ENCODE data around the gene IFITM2. TPM values are rescaled to one million over a fixed set of nuclear protein-coding genes. Genes with fewer than 3 reads are reported as not detected.
A peak's percentile ranks its signal among the peaks of the same experiment; 100 is the strongest.

The IFITM2 gene
- total RNA-seq, 2 donors from 2014 or later = 262 to 367 TPM

DNA sequence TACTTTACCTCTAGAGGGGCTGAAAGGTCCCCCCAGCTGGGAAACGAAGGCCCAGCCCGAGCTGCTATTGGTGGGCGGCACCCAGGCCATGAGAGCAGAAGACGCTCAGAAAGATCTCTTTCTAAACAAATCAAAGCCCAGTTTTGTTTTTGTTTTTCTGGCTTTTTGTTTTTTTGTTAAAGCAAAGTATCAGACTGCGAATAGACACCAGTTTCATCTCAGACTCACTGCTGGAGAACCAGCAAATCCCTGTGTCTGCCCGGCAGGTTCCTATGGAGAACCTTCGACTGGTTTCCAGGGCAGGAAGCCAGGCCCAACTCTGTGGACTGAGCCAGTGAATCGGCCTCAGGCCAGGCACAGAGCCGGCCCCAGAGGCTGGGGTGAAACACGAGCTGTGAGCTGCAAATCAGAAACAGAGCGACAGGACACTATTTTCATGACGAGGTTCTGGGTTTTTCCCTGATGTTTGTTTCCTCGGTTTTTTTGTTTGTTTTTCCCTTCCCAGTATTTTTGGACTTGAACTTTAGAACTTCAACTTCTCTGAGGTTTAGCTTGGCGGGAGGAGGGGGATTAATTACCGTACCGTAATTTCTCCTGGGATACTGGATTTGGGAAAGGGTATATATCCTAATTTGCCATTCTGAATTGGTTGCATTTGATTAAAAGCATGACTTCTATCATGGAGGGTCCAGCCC is 45.7 kb downstream of the IFITM2 start:
- no peaks in the 10 kb centered on the region for H3K27me3 ChIP-seq (ENCODE audit: control insufficient read depth, insufficient read depth, low read length, poor library complexity, severe bottlenecking)
- peaks cover 28% of the 10 kb centered on the region for H3K4me1 Mint-ChIP-seq
- no peak overlapping the region for H3K4me3 Mint-ChIP-seq
- no peak overlapping the region for H3K4me3 ChIP-seq (ENCODE audit: low read length)
- H3K27ac Mint-ChIP-seq = peak overlapping the region; percentile 32
- H3K9ac ChIP-seq (ENCODE audit: extremely low read depth, low read length, poor library complexity, severe bottlenecking) = no peak overlapping the region
- peaks cover 17% of the 10 kb centered on the region for H3K9me3 ChIP-seq (ENCODE audit: control insufficient read depth, low read length)
- no peaks in the 10 kb centered on the region for H3K36me3 Mint-ChIP-seq (ENCODE audit: low read depth)
- peaks cover 6% of the 10 kb centered on the region for H3K4me1 ChIP-seq (ENCODE audit: control insufficient read depth, insufficient read depth, low read length)
- TF ChIP-seq, protein P1, sequence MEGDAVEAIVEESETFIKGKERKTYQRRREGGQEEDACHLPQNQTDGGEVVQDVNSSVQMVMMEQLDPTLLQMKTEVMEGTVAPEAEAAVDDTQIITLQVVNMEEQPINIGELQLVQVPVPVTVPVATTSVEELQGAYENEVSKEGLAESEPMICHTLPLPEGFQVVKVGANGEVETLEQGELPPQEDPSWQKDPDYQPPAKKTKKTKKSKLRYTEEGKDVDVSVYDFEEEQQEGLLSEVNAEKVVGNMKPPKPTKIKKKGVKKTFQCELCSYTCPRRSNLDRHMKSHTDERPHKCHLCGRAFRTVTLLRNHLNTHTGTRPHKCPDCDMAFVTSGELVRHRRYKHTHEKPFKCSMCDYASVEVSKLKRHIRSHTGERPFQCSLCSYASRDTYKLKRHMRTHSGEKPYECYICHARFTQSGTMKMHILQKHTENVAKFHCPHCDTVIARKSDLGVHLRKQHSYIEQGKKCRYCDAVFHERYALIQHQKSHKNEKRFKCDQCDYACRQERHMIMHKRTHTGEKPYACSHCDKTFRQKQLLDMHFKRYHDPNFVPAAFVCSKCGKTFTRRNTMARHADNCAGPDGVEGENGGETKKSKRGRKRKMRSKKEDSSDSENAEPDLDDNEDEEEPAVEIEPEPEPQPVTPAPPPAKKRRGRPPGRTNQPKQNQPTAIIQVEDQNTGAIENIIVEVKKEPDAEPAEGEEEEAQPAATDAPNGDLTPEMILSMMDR (conservative IDR thresholded peaks at IDR 0.05) = no peak
- H3K36me3 ChIP-seq (ENCODE audit: control insufficient read depth, insufficient read depth, low read length) = no peaks in the 10 kb centered on the region
- DNase-seq = peak; percentile 70
- H3K27ac ChIP-seq (ENCODE audit: low read depth, low read length) = no peak overlapping the region
- 74 to 75% methylated on average over 10 to 16 of the region's 16 CpGs for WGBS, 2 experiments (ENCODE audit: insufficient coverage in 1 of 2, insufficient read length in 1 of 2)
- H3K9me3 Mint-ChIP-seq = peaks cover 2% of the 10 kb centered on the region
- peaks cover 3% of the 10 kb centered on the region for H3K27me3 Mint-ChIP-seq (ENCODE audit: insufficient read depth)

DNA sequence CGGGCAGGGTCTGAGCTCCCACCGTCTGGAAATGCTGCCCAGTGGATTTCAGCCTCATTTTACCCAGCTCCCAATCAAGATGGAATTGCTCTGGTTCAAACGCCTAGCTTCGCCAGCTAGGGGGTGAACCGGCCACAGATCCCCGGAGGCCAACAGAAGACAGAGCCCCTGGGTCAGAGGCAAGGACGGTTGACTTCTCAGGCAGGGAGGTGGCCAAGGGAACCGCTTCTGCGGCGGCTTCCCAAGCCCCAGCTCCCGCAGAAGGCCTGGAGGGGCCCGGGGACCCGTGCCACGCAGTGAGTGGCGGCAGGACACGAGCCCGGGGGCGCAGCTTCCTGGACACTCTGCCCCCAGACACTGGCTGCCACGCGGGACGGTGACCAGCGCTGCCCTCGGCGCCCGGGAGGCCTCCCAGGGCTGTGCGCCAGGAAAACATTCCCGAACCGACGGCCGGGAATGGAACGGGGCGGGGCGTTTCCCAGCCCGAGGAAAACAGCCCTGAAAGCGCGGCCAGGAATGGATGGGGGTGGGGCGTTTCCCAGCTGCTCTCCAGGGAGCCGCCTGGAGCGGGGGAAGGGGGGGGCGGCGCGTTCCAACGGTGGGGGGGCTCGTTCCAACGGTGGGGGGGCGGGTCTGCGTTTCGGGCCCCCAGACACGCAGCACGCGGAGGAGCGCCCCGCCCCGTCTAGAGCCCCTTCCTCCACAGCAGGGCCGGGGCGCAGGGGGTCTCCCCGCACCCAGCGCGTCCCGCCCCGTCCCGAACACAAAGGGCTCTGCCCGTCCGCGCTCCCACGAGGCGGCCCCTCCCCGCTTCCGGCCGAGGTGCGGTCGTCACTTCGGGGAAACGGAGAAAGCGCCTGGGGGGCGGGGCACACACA is 48.2 kb downstream of the IFITM2 start:
- H3K36me3 ChIP-seq (ENCODE audit: control insufficient read depth, insufficient read depth, low read length) = no peaks in the 10 kb centered on the region
- TF ChIP-seq, protein P1 (conservative IDR thresholded peaks at IDR 0.05) = no peak
- Mint-ChIP-seq H3K27me3 (ENCODE audit: insufficient read depth) (peaks cover 10% of the 10 kb centered on the region), H3K4me1 (peaks cover 21% of the 10 kb centered on the region), H3K9me3 (peaks cover 23% of the 10 kb centered on the region), H3K36me3 (ENCODE audit: low read depth) (no peaks in the 10 kb centered on the region), H3K4me3 (peak overlapping the region; percentile 46), H3K27ac (peak overlapping the region; percentile 96)
- peak overlapping the region; percentile 93 for H3K27ac ChIP-seq (ENCODE audit: low read depth, low read length)
- no peaks in the 10 kb centered on the region for H3K27me3 ChIP-seq (ENCODE audit: control insufficient read depth, insufficient read depth, low read length, poor library complexity, severe bottlenecking)
- H3K9me3 ChIP-seq (ENCODE audit: control insufficient read depth, low read length) = peaks cover 25% of the 10 kb centered on the region
- peak; percentile 97 for DNase-seq
- H3K9ac ChIP-seq (ENCODE audit: extremely low read depth, low read length, poor library complexity, severe bottlenecking) = peak overlapping the region; percentile 78
- 6 to 30% methylated on average over 7 to 64 of the region's 76 CpGs for WGBS, 2 experiments (ENCODE audit: insufficient coverage in 1 of 2, insufficient read length in 1 of 2)
- H3K4me3 ChIP-seq (ENCODE audit: low read length) = peak overlapping the region; percentile 71
- H3K4me1 ChIP-seq (ENCODE audit: control insufficient read depth, insufficient read depth, low read length) = peaks cover 6% of the 10 kb centered on the region

DNA sequence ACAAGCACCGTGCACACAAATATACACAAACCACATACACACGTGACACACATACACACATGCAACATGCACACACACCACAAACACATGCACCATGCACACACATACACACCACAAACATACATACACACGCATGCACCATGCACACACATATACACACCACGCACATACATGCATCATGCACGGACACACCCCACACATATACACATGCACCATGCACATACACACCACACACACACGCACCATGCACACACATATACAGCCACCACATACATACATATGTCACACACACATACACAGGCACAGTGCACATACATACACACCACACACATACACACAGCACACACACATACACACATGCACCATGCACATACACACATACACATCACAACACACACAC is 49.0 kb downstream of the IFITM2 start:
- DNase-seq = no peak
- peaks cover 30% of the 10 kb centered on the region for H3K9me3 Mint-ChIP-seq
- WGBS, 2 experiments (ENCODE audit: insufficient coverage in 1 of 2, insufficient read length in 1 of 2) = 75 to 81% methylated on average over 4 to 6 of the region's 6 CpGs
- peaks cover 6% of the 10 kb centered on the region for H3K4me1 ChIP-seq (ENCODE audit: control insufficient read depth, insufficient read depth, low read length)
- H3K27ac ChIP-seq (ENCODE audit: low read depth, low read length) = no peak overlapping the region
- peaks cover 31% of the 10 kb centered on the region for H3K9me3 ChIP-seq (ENCODE audit: control insufficient read depth, low read length)
- H3K27me3 Mint-ChIP-seq (ENCODE audit: insufficient read depth) = peaks cover 8% of the 10 kb centered on the region
- H3K27ac Mint-ChIP-seq = no peak overlapping the region
- H3K36me3 ChIP-seq (ENCODE audit: control insufficient read depth, insufficient read depth, low read length) = no peaks in the 10 kb centered on the region
- peaks cover 19% of the 10 kb centered on the region for H3K4me1 Mint-ChIP-seq
- TF ChIP-seq, protein P1 (conservative IDR thresholded peaks at IDR 0.05) = no peak
- no peak overlapping the region for H3K4me3 Mint-ChIP-seq
- no peaks in the 10 kb centered on the region for H3K27me3 ChIP-seq (ENCODE audit: control insufficient read depth, insufficient read depth, low read length, poor library complexity, severe bottlenecking)
- H3K36me3 Mint-ChIP-seq (ENCODE audit: low read depth) = peaks cover 4% of the 10 kb centered on the region
- H3K4me3 ChIP-seq (ENCODE audit: low read length) = no peak overlapping the region
- H3K9ac ChIP-seq (ENCODE audit: extremely low read depth, low read length, poor library complexity, severe bottlenecking) = no peak overlapping the region
